HCT116 (cell line): Measurements from ENCODE around the gene IPO11. TPM values are rescaled to one million over a fixed set of nuclear protein-coding genes. Genes with fewer than 3 reads are reported as not detected.

Source experiments
- ATAC-seq: fragments of 200-7000 bp; cut with Tn5 transposase; 2 replicates; pipeline ENCODE4 v1.9.1; 2020; ENCODE audit warnings: mild to moderate bottlenecking, moderate library complexity
- BruUV-seq: library from RNA; stranded (reverse); fragments of 400-500 nt; replicated peaks from 2 replicates; lab custom pipeline; 2021; lab: Mats Ljungman, UMichigan
- CTCF ChIA-PET: fragments of 300-600 bp; sonication (Branson Sonifier 250); formaldehyde crosslinking; loops from one replicate; lab custom pipeline; 2021; ENCODE audit warnings: antibody characterized with exemption; lab: Charles Lee
- POLR2A ChIA-PET: fragments of 300-600, 350-600 bp; sonication (Branson Sonifier 250); formaldehyde crosslinking; loops from one replicate; lab custom pipeline; 2021; ENCODE audit warnings: antibody characterized with exemption; lab: Charles Lee
- RAD21 ChIA-PET, 2 experiments: fragments of 300-600 bp; sonication (Branson Sonifier 250); formaldehyde crosslinking; loops; one replicate each; lab custom pipeline; 2023; ENCODE audit warnings: low total read pairs in 2 of 2; ENCODE audit not compliant: uncharacterized antibody in 2 of 2, unreplicated experiment in 2 of 2, low non-redundant PET in 1 of 2; lab: Charles Lee
- DNase-seq: peaks from one replicate; pipeline ENCODE4 v3.0.0-alpha.2; 2010; ENCODE audit warnings: low read depth, low spot score
- H2AFZ ChIP-seq: fragments of 200-600 bp; shearing (Covaris generic), sonication (generic); 2 replicates; pipeline ENCODE4 v1.6.1; 2017; ENCODE audit warnings: low read depth, mixed run types, mixed read lengths, antibody characterized with exemption, low read length; ENCODE audit not compliant: poor library complexity, severe bottlenecking
- H3K27ac ChIP-seq: 2 replicates; pipeline ENCODE4 v1.5.1; 2012; ENCODE audit warnings: low read depth, low read length
- H3K27me3 ChIP-seq: fragments of 200-600 bp; sonication (generic); 2 replicates; pipeline ENCODE4 v1.6.1; 2016; ENCODE audit warnings: mixed run types, low read length, mixed read lengths; ENCODE audit not compliant: insufficient read depth
- H3K36me3 ChIP-seq, 2 experiments: fragments of 200-500 bp in 1 of 2; fragments of 200-600 bp in 1 of 2; sonication (Bioruptor generic) in 1 of 2; sonication (generic) in 1 of 2; 2 replicates each; pipeline versions ENCODE4 v1.5.1 to v1.6.1; 2014 to 2016; ENCODE audit warnings: low read length in 2 of 2, inconsistent platforms in 1 of 2, mixed read lengths in 1 of 2, mixed run types in 1 of 2; ENCODE audit not compliant: insufficient read depth in 2 of 2, control insufficient read depth in 1 of 2
- H3K4me1 ChIP-seq, 2 experiments: fragments of 200-600 bp in 1 of 2; sonication (generic) in 1 of 2; 2 replicates each; pipeline versions ENCODE4 v1.5.1 to v1.6.1; 2012 to 2017; ENCODE audit warnings: low read length in 2 of 2, inconsistent platforms in 1 of 2, mild to moderate bottlenecking in 1 of 2, mixed read lengths in 1 of 2, mixed run types in 1 of 2, moderate library complexity in 1 of 2; ENCODE audit not compliant: insufficient read depth in 2 of 2, control insufficient read depth in 1 of 2
- H3K4me2 ChIP-seq: fragments of 200-600 bp; sonication (generic); 2 replicates; pipeline ENCODE4 v1.6.1; 2017; ENCODE audit warnings: mixed run types, low read length, mixed read lengths
- H3K4me3 ChIP-seq, 2 experiments: fragments of 200-600 bp in 1 of 2; sonication (generic) in 1 of 2; replicated peaks in 1 of 2; 2 replicates each; pipeline ENCODE4 v1.5.1; 2011 to 2016; ENCODE audit warnings: low read length in 2 of 2, control low read depth in 1 of 2, low read depth in 1 of 2, mild to moderate bottlenecking in 1 of 2, mixed read lengths in 1 of 2, mixed run types in 1 of 2
- H3K79me2 ChIP-seq: fragments of 200-600 bp; sonication (generic); 2 replicates; pipeline ENCODE4 v1.6.1; 2017; ENCODE audit warnings: mild to moderate bottlenecking, mixed run types, low read length, moderate library complexity, mixed read lengths; ENCODE audit not compliant: insufficient read depth
- H3K9ac ChIP-seq: fragments of 200-600 bp; sonication (generic); 2 replicates; pipeline ENCODE4 v1.6.1; 2016; ENCODE audit warnings: low read length, mixed read lengths
- H3K9me2 ChIP-seq: fragments of 200-600 bp; sonication (generic), shearing (Covaris generic); 2 replicates; pipeline ENCODE4 v1.6.1; 2017; ENCODE audit warnings: mixed run types, mild to moderate bottlenecking, moderate library complexity; ENCODE audit not compliant: insufficient read depth
- H3K9me3 ChIP-seq, 2 experiments: fragments of 200-500 bp in 1 of 2; fragments of 200-600 bp in 1 of 2; sonication (Bioruptor generic) in 1 of 2; sonication (generic) in 1 of 2; 2 replicates each; pipeline ENCODE4 v1.6.1; 2014 to 2017; ENCODE audit warnings: low read length in 2 of 2, mixed read lengths in 2 of 2, inconsistent platforms in 1 of 2, low read depth in 1 of 2, mild to moderate bottlenecking in 1 of 2, mixed run types in 1 of 2, moderate library complexity in 1 of 2; ENCODE audit not compliant: control insufficient read depth in 1 of 2, insufficient read depth in 1 of 2
- H4K20me1 ChIP-seq: fragments of 200-600 bp; sonication (generic), shearing (Covaris generic); 2 replicates; pipeline ENCODE4 v1.6.1; 2017; ENCODE audit warnings: mixed run types, mild to moderate bottlenecking, moderate library complexity; ENCODE audit not compliant: insufficient read depth
- CBX3 ChIP-seq: IDR thresholded peaks from 2 replicates; pipeline ENCODE4 v1.6.1; 2012; ENCODE audit warnings: low read depth
- CEBPB ChIP-seq: IDR thresholded peaks from 2 replicates; pipeline ENCODE4 v1.6.1; 2012; ENCODE audit warnings: low read depth
- EGR1 ChIP-seq: IDR thresholded peaks from 2 replicates; pipeline ENCODE4 v1.6.1; 2012; ENCODE audit warnings: low read depth
- EZH2 ChIP-seq: fragments of 200-600 bp; sonication (generic); IDR thresholded peaks from 2 replicates; pipeline ENCODE4 v1.6.1; 2017; ENCODE audit warnings: antibody characterized with exemption, mixed run types
- EZH2phosphoT487 ChIP-seq: fragments of 200-600 bp; IDR thresholded peaks from 2 replicates; pipeline ENCODE4 v1.6.1; 2018; ENCODE audit warnings: antibody characterized with exemption, borderline replicate concordance
- FOSL1 ChIP-seq: IDR thresholded peaks from 2 replicates; pipeline ENCODE4 v1.6.1; 2012; ENCODE audit warnings: low read depth
- JUND ChIP-seq: IDR thresholded peaks from 2 replicates; pipeline ENCODE4 v1.6.1; 2012
- POLR2AphosphoS5 ChIP-seq: IDR thresholded peaks from 2 replicates; pipeline ENCODE4 v1.6.1; 2011; ENCODE audit warnings: mild to moderate bottlenecking, low read depth, low read length, moderate library complexity
- SIN3A ChIP-seq: IDR thresholded peaks from 2 replicates; pipeline ENCODE4 v1.6.1; 2012; ENCODE audit warnings: low read depth
- SRF ChIP-seq: IDR thresholded peaks from 2 replicates; pipeline ENCODE4 v1.6.1; 2012; ENCODE audit warnings: low read depth
- TCF7L2 ChIP-seq: IDR thresholded peaks from 2 replicates; pipeline ENCODE4 v1.7.0; 2011; ENCODE audit warnings: borderline replicate concordance, inconsistent platforms; ENCODE audit not compliant: insufficient read depth, insufficient read length; ENCODE audit errors: extremely low read depth
- YY1 ChIP-seq: IDR thresholded peaks from 2 replicates; pipeline ENCODE4 v1.6.1; 2011; ENCODE audit warnings: low read length, low read depth, moderate library complexity, mild to moderate bottlenecking; ENCODE audit not compliant: insufficient replicate concordance; ENCODE audit errors: extremely low read depth
- ZNF274 ChIP-seq: fragments of 200-500 bp; sonication (Bioruptor generic); IDR thresholded peaks from 2 replicates; pipeline ENCODE4 v1.6.1; 2014; ENCODE audit warnings: mild to moderate bottlenecking, low read depth, low read length, inconsistent platforms
- intact Hi-C: fragments of 100-400 bp; cut with micrococcal nuclease; formaldehyde crosslinking; loops from 2 replicates; pipeline ENCODE4 v1.10.0; 2022
- total RNA-seq: library from RNA; stranded (reverse); gene quantifications from one replicate; pipeline ENCODE4 v1.2.1, GENCODE V29; 2021; ENCODE audit not compliant: unreplicated experiment
- TF ChIP-seq, protein P1 (sequence below), 3 experiments: fragments of 200-600 bp in 1 of 3; sonication (generic) in 1 of 3; IDR thresholded peaks in 2 of 3; conservative IDR thresholded peaks in 1 of 3; 2 replicates each; pipeline ENCODE4 v1.5.1; 2012 to 2017; ENCODE audit warnings: low read depth in 2 of 3, low read length in 2 of 3, antibody characterized with exemption in 1 of 3, borderline replicate concordance in 1 of 3, control low read depth in 1 of 3, mild to moderate bottlenecking in 1 of 3, mixed read lengths in 1 of 3, mixed run types in 1 of 3, moderate library complexity in 1 of 3; ENCODE audit not compliant: insufficient read depth in 1 of 3
- TF ChIP-seq, protein P2 (sequence below): IDR thresholded peaks from 2 replicates; pipeline ENCODE4 v1.6.1; 2011; ENCODE audit warnings: mild to moderate bottlenecking, low read length, moderate library complexity; ENCODE audit not compliant: insufficient replicate concordance; ENCODE audit errors: extremely low read depth
- TF ChIP-seq, protein P3 (sequence below): IDR thresholded peaks from 2 replicates; pipeline ENCODE4 v1.6.1; 2012
- TF ChIP-seq, protein P4 (sequence below): IDR thresholded peaks from 2 replicates; pipeline ENCODE4 v1.6.1; 2012; ENCODE audit warnings: low read depth
- TF ChIP-seq, protein P5 (sequence below): IDR thresholded peaks from 2 replicates; pipeline ENCODE4 v1.6.1; 2012

The IPO11 gene
- total RNA-seq, 1 experiment from 2014 or later = 55.1 TPM

DNA sequence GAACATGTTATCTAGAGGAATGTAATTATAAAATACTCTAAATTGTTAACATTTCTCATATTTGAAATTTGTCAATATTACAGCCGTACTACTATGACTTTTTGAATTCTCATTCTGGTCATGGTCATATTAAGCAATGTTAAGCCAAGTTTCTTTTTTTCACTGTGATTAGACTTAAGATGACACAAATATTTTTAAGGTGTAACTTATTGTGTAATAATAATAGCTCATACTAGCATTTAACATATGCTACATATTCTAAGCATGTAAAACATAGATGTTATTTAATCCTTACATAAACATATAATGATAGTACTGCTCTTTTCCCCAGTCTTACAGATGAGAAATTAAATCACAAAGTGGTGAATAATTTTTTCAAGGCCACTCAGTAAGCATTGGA is 130.2 kb downstream of the IPO11 start:
- no peaks in the 10 kb centered on the region for H3K27me3 ChIP-seq
- no peak for DNase-seq
- no peaks in the 10 kb centered on the region for H4K20me1 ChIP-seq
- H3K4me1 ChIP-seq = no peaks in the 10 kb centered on the region
- ChIA-PET RAD21 (no interaction called here), CTCF (no interaction called here), POLR2A (no interaction called here)
- H3K9ac ChIP-seq = no peak overlapping the region
- H3K4me3 ChIP-seq = no peak overlapping the region
- H3K79me2 ChIP-seq = no peaks in the 10 kb centered on the region
- no peak overlapping the region for H2AFZ ChIP-seq
- TF ChIP-seq, protein P1, sequence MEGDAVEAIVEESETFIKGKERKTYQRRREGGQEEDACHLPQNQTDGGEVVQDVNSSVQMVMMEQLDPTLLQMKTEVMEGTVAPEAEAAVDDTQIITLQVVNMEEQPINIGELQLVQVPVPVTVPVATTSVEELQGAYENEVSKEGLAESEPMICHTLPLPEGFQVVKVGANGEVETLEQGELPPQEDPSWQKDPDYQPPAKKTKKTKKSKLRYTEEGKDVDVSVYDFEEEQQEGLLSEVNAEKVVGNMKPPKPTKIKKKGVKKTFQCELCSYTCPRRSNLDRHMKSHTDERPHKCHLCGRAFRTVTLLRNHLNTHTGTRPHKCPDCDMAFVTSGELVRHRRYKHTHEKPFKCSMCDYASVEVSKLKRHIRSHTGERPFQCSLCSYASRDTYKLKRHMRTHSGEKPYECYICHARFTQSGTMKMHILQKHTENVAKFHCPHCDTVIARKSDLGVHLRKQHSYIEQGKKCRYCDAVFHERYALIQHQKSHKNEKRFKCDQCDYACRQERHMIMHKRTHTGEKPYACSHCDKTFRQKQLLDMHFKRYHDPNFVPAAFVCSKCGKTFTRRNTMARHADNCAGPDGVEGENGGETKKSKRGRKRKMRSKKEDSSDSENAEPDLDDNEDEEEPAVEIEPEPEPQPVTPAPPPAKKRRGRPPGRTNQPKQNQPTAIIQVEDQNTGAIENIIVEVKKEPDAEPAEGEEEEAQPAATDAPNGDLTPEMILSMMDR (IDR thresholded peaks at IDR 0.05 in 2 of 3, conservative IDR thresholded peaks at IDR 0.05 in 1 of 3; ENCODE audit: borderline replicate concordance in 1 of 3, insufficient read depth in 1 of 3, low read depth in 2 of 3, low read length in 2 of 3) = no peak
- TF ChIP-seq, protein P2, sequence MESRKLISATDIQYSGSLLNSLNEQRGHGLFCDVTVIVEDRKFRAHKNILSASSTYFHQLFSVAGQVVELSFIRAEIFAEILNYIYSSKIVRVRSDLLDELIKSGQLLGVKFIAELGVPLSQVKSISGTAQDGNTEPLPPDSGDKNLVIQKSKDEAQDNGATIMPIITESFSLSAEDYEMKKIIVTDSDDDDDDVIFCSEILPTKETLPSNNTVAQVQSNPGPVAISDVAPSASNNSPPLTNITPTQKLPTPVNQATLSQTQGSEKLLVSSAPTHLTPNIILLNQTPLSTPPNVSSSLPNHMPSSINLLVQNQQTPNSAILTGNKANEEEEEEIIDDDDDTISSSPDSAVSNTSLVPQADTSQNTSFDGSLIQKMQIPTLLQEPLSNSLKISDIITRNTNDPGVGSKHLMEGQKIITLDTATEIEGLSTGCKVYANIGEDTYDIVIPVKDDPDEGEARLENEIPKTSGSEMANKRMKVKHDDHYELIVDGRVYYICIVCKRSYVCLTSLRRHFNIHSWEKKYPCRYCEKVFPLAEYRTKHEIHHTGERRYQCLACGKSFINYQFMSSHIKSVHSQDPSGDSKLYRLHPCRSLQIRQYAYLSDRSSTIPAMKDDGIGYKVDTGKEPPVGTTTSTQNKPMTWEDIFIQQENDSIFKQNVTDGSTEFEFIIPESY = no peak
- TF ChIP-seq EZH2phosphoT487 (no peak), YY1 (no peak), CEBPB (no peak), POLR2AphosphoS5 (no peak), JUND (no peak), TCF7L2 (no peak), EZH2 (no peak), ZNF274 (no peak), EGR1 (no peak), CBX3 (no peak), SRF (no peak), SIN3A (no peak), FOSL1 (no peak)
- TF ChIP-seq, protein P3, sequence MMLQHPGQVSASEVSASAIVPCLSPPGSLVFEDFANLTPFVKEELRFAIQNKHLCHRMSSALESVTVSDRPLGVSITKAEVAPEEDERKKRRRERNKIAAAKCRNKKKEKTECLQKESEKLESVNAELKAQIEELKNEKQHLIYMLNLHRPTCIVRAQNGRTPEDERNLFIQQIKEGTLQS = no peak
- TF ChIP-seq, protein P4, sequence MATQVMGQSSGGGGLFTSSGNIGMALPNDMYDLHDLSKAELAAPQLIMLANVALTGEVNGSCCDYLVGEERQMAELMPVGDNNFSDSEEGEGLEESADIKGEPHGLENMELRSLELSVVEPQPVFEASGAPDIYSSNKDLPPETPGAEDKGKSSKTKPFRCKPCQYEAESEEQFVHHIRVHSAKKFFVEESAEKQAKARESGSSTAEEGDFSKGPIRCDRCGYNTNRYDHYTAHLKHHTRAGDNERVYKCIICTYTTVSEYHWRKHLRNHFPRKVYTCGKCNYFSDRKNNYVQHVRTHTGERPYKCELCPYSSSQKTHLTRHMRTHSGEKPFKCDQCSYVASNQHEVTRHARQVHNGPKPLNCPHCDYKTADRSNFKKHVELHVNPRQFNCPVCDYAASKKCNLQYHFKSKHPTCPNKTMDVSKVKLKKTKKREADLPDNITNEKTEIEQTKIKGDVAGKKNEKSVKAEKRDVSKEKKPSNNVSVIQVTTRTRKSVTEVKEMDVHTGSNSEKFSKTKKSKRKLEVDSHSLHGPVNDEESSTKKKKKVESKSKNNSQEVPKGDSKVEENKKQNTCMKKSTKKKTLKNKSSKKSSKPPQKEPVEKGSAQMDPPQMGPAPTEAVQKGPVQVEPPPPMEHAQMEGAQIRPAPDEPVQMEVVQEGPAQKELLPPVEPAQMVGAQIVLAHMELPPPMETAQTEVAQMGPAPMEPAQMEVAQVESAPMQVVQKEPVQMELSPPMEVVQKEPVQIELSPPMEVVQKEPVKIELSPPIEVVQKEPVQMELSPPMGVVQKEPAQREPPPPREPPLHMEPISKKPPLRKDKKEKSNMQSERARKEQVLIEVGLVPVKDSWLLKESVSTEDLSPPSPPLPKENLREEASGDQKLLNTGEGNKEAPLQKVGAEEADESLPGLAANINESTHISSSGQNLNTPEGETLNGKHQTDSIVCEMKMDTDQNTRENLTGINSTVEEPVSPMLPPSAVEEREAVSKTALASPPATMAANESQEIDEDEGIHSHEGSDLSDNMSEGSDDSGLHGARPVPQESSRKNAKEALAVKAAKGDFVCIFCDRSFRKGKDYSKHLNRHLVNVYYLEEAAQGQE = no peak
- TF ChIP-seq, protein P5, sequence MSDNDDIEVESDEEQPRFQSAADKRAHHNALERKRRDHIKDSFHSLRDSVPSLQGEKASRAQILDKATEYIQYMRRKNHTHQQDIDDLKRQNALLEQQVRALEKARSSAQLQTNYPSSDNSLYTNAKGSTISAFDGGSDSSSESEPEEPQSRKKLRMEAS = no peak
- H3K9me3 ChIP-seq = no peaks in the 10 kb centered on the region
- no peak for ATAC-seq
- no peaks in the 10 kb centered on the region for H3K9me2 ChIP-seq
- 0 out of 4 replicates have a peak, but pooled peaks cover 0 to 8% of the 10 kb centered on the region in 2 experiments for H3K36me3 ChIP-seq
- intact Hi-C loops = no loop called here
- BruUV-seq = no TSS peak
- H3K4me2 ChIP-seq = no peak overlapping the region
- no peak overlapping the region for H3K27ac ChIP-seq
